ENCODE results near the gene SPIRE2.

GRCh38 chr16:89917773-89918452 is 89.6 kb downstream of the SPIRE2 start:
- TF ChIP-seq CTCF (IDR thresholded peaks at IDR 0.05) (no peak), POLR2A (IDR thresholded peaks at IDR 0.05) (no peak)
